ENCODE data around the gene PRELID1. TPM values are rescaled to one million over a fixed set of nuclear protein-coding genes. Genes with fewer than 3 reads are reported as not detected.

Gene PRELID1
- polyA plus RNA-seq, 1 donor from 2014 or later = 248 TPM

- Mint-ChIP-seq H3K4me1 (peaks cover 30 to 35% (median 31%) of the 10 kb centered on the region in 3 donors), H3K9me3 (no peaks in the 10 kb centered on the region), H3K27me3 (no peaks in the 10 kb centered on the region), H3K4me3 (no peak overlapping the region), H3K36me3 (peaks cover 2% of the 10 kb centered on the region), H3K27ac (no peak overlapping the region)
Observed at GRCh38 chr5:177313561-177314259, 10.1 kb downstream of the PRELID1 start.

GRCh38 chr5:177314376-177315342, 11.1 kb downstream of the PRELID1 start:
- peaks cover 2% of the 10 kb centered on the region for H3K36me3 Mint-ChIP-seq
- H3K9me3 Mint-ChIP-seq = peaks cover 0 to 3% (median 0%) of the 10 kb centered on the region in 3 donors
- H3K27me3 Mint-ChIP-seq = no peaks in the 10 kb centered on the region
- H3K27ac Mint-ChIP-seq = no peak overlapping the region
- H3K4me3 Mint-ChIP-seq = peak overlapping the region in 1 of 4 donors; percentile 65
- H3K4me1 Mint-ChIP-seq = peaks cover 23 to 26% (median 24%) of the 10 kb centered on the region in 3 donors

- H3K4me3 Mint-ChIP-seq = peak overlapping the region in 1 of 4 donors; percentile 65
- H3K9me3 Mint-ChIP-seq = peaks cover 0 to 6% (median 0%) of the 10 kb centered on the region in 3 donors
- no peaks in the 10 kb centered on the region for H3K27me3 Mint-ChIP-seq
- H3K4me1 Mint-ChIP-seq = peaks cover 18 to 21% (median 18%) of the 10 kb centered on the region in 3 donors
- no peak overlapping the region for H3K27ac Mint-ChIP-seq
- H3K36me3 Mint-ChIP-seq = peaks cover 2% of the 10 kb centered on the region
Observed at GRCh38 chr5:177315411-177315810, 11.8 kb downstream of the PRELID1 start.

GRCh38 chr5:177316005-177316404, 12.4 kb downstream of the PRELID1 start:
- H3K36me3 Mint-ChIP-seq = peaks cover 2% of the 10 kb centered on the region
- no peak overlapping the region for H3K27ac Mint-ChIP-seq
- H3K4me1 Mint-ChIP-seq = peaks cover 16 to 19% (median 17%) of the 10 kb centered on the region in 3 donors
- H3K9me3 Mint-ChIP-seq = peaks cover 0 to 6% (median 0%) of the 10 kb centered on the region in 3 donors
- peak overlapping the region in 1 of 4 donors; percentile 81 for H3K4me3 Mint-ChIP-seq
- no peaks in the 10 kb centered on the region for H3K27me3 Mint-ChIP-seq

DNA sequence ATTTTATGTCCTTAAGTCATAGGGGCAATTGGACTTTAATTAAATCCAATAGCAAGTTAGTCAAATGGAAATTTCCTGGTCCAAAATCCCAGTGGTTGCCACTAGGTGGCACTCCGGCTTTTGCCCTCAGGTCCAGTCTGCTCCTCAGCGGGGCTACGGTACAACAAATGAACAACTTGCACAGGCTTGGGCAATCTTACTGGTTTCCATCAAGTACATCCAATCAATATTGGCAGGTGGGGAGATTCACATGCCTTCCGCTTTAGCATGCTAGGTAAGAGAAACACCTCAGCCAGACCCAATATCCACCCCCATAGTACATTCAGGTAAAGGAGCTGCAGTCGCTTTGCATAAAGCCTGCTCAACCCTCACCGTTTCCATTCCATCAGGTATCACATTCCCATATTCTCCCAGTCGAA, 14.4 kb downstream of the PRELID1 start:
- no peak overlapping the region for H3K4me3 Mint-ChIP-seq
- H3K9me3 Mint-ChIP-seq = peaks cover 0 to 6% (median 0%) of the 10 kb centered on the region in 3 donors
- H3K4me1 Mint-ChIP-seq = peaks cover 15 to 19% (median 16%) of the 10 kb centered on the region in 3 donors
- peak overlapping the region in 1 of 3 donors; percentile 60 for H3K27ac Mint-ChIP-seq
- H3K27me3 Mint-ChIP-seq = no peaks in the 10 kb centered on the region
- peaks cover 5% of the 10 kb centered on the region for H3K36me3 Mint-ChIP-seq

DNA sequence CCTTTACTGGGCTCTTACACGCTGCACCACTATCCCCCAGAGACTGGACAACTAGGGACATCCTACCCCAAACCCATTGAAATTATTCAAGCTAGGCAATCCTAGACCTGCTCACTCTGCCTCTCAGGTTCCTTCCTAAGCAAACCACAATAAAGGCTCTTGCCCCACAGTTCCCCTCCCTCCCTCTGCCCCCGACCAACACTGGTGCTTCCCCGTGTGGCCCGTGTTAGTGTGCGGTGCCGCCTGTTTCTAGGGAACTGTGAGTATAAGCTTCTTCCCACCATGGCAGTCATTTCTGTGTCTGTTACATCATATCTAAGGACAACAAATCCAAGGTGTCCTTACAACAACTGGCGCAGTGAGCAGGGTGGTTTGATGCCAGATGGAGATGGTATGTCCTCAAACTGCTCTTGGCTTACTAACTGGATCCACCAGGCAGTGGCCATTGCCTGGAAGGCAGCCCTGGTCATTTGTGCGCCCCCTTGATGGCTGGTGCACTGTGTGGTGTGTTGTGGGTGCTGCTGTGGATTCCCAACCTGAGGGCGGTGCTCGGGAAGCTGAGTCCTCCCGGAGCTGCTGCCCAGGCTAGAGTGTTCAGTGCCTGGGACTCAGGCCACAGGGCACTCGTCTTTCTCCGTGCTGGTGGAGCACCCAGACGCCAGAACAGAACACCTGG, 16.5 kb downstream of the PRELID1 start:
- Mint-ChIP-seq H3K27ac (peak overlapping the region in 1 of 3 donors; percentile 91), H3K36me3 (peaks cover 8% of the 10 kb centered on the region), H3K4me3 (no peak overlapping the region), H3K9me3 (peaks cover 0 to 6% (median 0%) of the 10 kb centered on the region in 3 donors), H3K4me1 (peaks cover 15 to 17% (median 16%) of the 10 kb centered on the region in 3 donors), H3K27me3 (no peaks in the 10 kb centered on the region)

GRCh38 chr5:177320879-177321278, 17.3 kb downstream of the PRELID1 start:
- Mint-ChIP-seq H3K27ac (peak overlapping the region in 1 of 3 donors; percentile 91), H3K27me3 (no peaks in the 10 kb centered on the region), H3K4me3 (no peak overlapping the region), H3K9me3 (peaks cover 0 to 6% (median 0%) of the 10 kb centered on the region in 3 donors), H3K4me1 (peaks cover 15 to 17% (median 16%) of the 10 kb centered on the region in 3 donors), H3K36me3 (peaks cover 8% of the 10 kb centered on the region)

GRCh38 chr5:177325868-177326381, 22.3 kb downstream of the PRELID1 start:
- H3K27ac Mint-ChIP-seq = peak overlapping the region in 1 of 3 donors; percentile 53
- no peaks in the 10 kb centered on the region for H3K27me3 Mint-ChIP-seq
- no peaks in the 10 kb centered on the region for H3K9me3 Mint-ChIP-seq
- H3K4me3 Mint-ChIP-seq = no peak overlapping the region
- peaks cover 7% of the 10 kb centered on the region in 3 donors for H3K4me1 Mint-ChIP-seq
- peaks cover 11% of the 10 kb centered on the region for H3K36me3 Mint-ChIP-seq

DNA sequence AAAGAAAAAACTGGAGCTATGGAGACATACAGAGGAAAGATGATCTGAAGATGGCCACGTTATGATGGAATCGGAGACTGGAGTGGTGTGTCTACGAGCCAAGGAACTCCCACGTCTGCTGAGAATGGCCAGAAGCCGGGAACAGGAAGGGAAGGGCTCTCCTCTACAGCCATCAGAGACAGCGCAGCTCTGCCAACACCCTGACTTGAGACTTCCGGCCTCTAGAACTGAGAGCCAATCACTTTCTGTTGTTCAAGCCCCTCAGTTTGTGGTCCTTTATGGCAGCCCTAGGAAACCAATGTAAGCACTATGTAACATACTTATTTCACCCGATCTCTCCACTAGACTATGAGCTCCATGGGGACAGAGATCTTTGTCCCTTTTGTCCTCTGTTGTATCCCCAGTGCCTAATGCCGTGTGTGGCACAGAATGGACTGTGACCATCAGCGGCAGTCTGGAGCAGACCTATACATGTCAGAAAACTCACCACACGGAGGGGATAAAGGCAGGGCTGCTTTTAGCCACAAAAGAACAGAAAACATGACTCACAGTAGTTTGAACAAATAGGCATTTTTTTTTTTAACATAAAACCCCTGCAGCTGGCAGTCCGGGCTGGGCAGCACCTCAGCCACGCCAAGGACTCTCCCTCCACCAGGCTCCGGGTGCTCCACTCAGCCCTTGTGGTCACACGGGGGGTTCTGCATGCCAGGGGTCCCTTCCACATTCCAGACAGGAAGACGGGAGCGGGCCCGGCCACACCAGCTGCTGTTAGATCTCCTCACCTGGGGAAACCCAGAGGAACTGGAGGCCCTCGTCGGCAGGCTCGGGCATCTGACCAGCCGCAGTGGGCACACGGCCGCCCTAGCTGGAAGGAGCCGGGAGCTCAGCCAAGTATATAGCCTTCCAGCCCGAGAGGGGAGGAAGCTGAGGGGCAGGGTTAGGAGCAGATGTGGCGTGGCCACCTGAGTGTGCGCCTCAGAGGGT, 24.2 kb downstream of the PRELID1 start:
- Mint-ChIP-seq H3K27ac (no peak overlapping the region), H3K9me3 (no peaks in the 10 kb centered on the region), H3K4me1 (peaks cover 0 to 2% (median 2%) of the 10 kb centered on the region in 3 donors), H3K27me3 (no peaks in the 10 kb centered on the region), H3K4me3 (no peak overlapping the region), H3K36me3 (peaks cover 8% of the 10 kb centered on the region)

GRCh38 chr5:177328545-177329231, 25.1 kb downstream of the PRELID1 start:
- Mint-ChIP-seq H3K27me3 (no peaks in the 10 kb centered on the region), H3K4me1 (peaks cover 2% of the 10 kb centered on the region in 3 donors), H3K36me3 (peaks cover 8% of the 10 kb centered on the region), H3K4me3 (no peak overlapping the region), H3K9me3 (no peaks in the 10 kb centered on the region), H3K27ac (peak overlapping the region in 1 of 3 donors; percentile 46)

DNA sequence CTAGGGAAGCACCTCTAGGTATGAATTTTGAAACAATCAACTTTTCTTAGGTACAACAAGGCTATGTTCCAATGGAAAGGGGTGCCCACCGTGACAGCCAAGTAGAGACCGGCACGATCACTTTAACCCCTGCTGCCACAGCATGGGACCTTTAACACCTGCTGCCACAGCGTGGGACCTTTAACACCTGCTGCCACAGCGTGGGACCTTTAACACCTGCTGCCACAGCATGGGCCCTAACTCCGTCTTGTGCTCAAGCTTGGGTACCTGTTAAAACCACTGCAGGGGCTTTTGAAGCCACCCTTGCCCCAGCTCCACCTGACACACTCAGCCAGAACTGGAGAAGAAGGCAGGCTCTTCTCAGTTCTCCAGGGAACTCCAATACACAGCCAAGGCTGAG, 26.3 kb downstream of the PRELID1 start:
- H3K36me3 Mint-ChIP-seq = peaks cover 5% of the 10 kb centered on the region
- peaks cover 0 to 4% (median 2%) of the 10 kb centered on the region in 3 donors for H3K4me1 Mint-ChIP-seq
- no peak overlapping the region for H3K4me3 Mint-ChIP-seq
- no peak overlapping the region for H3K27ac Mint-ChIP-seq
- H3K9me3 Mint-ChIP-seq = no peaks in the 10 kb centered on the region
- H3K27me3 Mint-ChIP-seq = no peaks in the 10 kb centered on the region

GRCh38 chr5:177330991-177331842, 27.6 kb downstream of the PRELID1 start:
- Mint-ChIP-seq H3K4me1 (peaks cover 0 to 4% (median 2%) of the 10 kb centered on the region in 3 donors), H3K4me3 (peak overlapping the region in 1 of 4 donors; percentile 44), H3K27me3 (no peaks in the 10 kb centered on the region), H3K36me3 (peaks cover 7% of the 10 kb centered on the region), H3K27ac (peak overlapping the region in 2 of 3 donors; percentile 41 to 76), H3K9me3 (no peaks in the 10 kb centered on the region)
